ENCODE data around the gene TAPBP.
A peak's percentile ranks its signal among the peaks of the same experiment; 100 is the strongest.
"Not testable (repeated sequence)": the region's sequence is repeated elsewhere in the genome, so short reads cannot be mapped to it uniquely, and the experiment has no call there.

The TAPBP gene

DNA sequence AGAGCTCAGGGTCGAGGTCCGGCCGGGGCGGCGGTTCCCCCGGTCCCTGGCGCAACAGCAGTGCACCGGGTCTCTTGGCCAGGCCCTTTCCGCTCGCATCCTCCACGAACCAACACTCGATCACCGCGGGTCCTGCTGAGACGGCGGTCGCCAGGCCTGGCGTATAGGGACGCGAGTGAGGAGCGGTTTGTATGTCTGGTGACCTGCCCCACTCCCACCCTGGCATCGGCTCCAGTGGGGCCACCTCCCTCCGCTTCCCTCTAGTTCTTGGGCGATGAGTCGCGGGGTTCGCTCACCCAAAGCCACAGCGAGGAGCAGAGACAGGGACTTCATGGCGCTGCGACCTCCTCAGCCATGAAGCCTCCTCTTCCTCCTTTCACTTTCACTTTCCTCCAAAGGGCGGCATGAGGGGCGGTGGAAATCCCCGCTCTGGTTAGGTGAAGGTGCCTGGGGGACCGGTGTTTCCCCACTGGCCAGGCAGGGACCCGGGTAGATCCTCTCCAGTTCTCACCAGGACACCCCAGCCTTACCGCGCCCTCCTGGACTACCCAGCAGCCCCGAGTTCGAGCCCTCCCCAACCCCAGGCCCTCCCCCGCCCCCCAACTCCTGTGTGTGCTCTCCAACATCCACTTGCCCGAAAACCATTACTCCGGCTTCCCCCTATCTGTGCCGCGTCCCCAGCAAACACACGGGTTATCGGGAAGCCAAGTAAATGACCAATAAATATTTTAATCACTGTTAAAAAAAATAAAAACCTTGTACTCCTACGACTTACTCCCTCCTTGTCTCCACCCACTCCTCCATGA lies at the start of gene TAPBP:
TAPBP (minus strand) TSS at position 370 of the 806 bp plus-strand sequence; CDS start at position 333, 37 bp downstream.
- peak; percentile 44 for DNase-seq

DNA sequence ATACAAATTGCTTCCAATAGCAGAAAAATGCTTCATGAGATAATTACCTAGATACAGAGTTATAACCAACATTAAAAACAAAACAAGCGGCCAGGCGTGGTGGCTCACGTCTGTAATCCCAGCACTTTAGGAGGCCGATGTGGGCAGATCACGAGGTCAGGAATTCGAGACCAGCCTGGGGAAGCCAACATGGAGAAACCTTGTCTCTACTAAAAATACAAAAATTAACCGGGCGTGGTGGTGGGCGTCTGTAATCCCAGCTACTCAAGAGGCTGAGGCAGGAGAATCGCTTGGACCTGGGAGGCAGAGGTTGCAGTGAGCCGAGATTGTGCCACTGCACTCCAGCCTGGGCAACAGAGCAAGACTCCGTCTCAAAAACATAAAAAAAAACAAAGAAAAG lies 49.6 kb upstream of the TAPBP start:
- DNase-seq, result not testable (repeated sequence)

DNA sequence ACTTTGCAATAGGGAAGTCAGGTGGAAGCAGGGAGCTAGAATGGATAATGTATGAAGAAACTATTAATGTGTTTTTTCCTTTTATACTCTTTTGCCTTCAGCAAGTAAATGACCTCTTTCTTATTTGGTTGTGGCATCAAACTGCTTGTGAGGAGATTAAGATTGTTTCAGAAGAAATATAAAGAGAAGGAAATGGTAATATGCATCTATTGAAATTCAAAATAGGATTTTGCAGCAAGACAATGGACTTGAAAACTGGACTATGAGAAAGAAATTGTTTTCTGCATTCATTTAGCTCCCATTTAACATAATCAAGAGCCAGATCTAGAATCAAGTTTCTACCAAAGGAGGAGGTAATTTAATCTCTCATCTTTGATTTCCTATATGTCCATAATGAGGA lies 45.5 kb upstream of the TAPBP start:
- DNase-seq, result no peak

DNA sequence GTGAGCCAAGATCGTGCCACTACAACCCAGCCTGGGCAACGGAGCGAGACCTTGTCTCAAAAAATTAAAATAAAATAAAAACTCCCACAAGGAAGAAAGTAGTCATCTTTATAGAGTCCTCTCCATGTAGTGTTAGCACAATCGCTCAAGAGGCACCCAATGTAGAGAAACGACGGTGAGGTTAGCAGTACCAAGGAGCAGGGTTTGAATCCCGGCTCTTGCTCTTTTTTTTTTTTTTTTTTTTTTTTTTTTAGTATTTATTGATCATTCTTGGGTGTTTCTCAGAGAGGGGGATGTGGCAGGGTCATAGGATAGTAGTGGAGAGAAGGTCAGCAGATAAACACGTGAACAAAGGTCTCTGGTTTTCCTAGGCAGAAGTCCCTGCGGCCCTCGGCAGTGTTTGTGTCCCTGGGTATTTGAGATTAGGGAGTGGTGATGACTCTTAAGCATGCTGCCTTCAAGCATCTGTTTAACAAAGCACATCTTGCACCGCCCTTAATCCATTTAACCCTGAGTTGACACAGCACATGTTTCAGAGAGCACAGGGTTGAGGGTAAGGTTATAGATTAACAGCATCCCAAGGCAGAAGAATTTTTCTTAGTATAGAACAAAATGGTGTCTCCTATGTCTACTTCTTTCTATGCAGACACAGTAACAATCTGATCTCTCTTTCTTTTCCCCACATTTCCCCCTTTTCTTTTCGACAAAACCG lies 43.4 kb upstream of the TAPBP start:
- not testable (repeated sequence) for DNase-seq

DNA sequence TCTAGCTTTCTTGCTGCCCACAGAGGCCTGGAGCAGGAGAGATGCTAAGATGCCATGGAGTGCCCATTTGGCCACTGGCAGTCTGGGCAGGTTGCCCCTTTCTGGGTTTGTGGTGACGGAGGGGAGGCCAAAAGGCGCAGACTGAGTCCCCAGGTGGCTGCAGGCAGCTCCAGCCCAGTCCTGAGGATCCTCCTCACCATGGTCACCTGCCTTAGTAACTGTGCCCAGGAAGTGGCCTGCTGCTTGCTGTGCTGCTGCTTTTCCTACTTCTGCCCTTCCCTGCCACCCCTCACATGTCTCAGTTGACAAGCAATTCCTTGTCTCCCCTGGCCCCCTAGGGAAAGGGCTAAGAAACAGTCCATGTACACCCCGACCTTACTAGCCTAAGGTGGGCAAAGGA lies 42.4 kb upstream of the TAPBP start:
- DNase-seq, result no peak

DNA sequence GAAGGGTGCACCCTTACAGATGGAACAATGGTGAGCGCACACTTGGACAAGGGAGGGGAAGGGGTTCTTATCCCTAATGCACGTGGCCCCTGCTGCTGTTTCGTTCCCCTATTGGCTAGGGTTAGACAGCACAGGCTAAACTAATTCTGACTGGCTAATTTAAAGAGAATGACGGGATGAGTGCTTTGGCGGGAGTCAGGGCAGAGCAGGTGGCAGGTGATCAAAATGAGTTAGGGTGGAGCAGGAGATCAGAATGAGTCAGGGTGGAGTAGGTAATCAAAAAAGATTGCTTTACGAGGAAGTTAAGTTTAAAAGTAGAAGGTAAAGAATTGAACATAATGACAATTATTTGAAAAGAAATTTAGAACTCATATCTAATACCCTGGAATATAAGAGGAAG lies 42.0 kb upstream of the TAPBP start:
- DNase-seq, result not testable (repeated sequence)

DNA sequence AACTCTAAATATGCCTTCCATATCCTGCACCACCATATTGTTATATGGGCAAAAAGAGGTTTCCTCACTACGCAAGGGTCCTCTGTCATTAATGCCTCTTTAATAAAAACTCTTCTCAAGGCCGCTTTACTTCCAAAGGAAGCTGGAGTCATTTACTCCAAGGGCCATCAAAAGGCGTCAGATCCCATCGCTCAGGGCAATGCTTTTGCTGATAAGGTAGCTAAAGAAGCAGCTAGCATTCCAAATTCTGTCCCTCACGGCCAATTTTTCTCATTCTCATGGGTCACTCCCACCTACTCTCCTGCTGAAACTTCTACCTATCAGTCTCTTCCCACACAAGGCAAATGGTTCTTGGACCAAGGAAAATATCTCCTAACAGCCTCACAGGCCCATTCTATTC lies 33.9 kb upstream of the TAPBP start:
- DNase-seq, result no peak

DNA sequence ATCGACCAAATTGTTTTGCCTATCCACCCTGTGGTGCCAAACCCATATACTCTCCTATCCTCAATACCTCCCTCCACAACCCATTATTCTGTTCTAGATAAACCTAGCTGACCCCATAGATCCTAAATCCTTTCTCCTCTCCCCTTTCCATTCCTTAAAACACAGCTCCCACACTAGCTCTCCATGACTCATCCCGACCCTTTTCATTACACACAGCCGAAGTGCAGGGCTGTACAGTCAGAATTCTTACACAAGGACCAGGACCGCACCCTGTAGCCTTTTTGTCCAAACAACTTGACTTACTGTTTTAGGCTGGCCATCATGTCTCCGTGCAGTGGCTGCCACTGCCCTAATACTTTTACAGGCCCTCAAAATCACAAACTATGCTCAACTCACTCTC lies 33.1 kb upstream of the TAPBP start:
- not testable (repeated sequence) for DNase-seq

DNA sequence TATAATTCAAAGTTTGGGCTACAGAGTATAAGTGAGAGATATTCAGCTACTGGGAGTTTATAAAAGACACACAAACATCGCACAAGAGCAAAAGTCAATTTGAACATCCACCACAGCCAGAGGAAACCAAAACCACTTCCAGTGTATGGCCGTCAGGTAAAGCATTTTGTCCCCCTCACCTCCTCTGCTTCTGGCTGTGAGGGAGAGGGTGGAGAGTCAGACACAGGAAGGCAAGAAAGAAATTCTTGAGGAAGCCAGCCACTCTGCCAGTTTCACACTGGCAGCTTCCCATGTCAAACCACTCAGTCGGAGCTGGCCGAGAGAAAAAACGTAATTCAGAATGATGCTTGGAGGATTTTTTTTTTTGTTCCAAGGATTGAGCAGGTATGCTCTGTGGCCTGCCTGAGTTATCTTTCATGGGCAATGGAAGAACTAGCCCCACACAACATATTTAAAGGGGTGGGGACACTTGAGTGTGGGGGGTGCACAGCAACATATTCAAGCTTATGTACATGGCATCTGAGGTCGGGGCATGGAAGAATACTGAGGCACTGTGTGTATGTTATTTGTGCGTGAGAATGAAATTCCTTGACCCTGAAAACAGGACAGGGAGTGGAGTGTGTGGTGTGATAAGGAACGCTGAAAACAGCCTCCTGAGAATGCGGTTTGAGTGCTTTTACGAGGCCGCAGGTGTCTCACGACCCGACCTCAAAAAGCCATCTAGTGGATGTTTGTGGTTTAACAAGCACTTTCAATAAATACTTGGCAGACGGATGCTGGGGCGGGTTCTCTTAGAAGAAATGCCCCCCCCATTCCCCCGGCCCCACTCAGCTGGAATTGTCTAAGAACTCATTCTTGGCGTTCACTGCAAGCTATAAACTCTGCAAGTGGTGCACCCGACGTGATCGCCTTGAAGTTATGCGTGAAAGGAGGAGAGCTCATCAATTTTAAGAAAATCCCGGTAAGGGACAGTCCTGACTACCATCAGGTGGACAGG lies 31.1 kb upstream of the TAPBP start:
- DNase-seq, result peak; percentile 36

DNA sequence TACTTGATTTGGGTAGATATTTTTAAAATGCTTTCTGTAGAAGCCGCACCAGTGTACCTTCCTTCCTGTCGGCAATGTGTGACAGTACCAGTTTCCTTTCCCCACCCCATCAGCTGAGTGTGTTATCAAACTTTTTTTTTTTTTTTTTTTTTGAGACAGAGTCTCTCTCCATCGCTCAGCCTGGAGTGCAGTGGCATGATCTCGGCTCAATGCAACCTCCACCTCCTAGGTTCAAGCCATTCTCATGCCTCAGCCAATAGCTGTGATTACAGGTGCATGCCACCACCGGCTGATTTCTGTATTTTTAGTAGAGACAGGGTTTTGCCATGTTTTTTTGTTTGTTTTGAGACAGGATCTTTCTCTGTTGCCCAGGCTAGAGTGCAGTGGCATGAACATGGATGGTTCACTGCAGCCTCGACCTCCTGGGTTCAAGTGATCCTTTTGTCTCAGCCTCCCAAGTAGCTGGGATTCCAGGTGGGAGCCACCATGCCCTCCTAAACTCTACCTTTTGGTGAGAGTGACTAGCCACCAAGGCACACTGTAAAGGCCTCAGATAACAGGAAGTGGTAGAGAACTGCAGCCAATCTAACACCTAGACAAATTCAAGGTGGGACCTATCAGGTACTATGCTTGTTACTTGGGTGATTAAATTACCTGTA lies 30.2 kb upstream of the TAPBP start:
- DNase-seq, result no peak

DNA sequence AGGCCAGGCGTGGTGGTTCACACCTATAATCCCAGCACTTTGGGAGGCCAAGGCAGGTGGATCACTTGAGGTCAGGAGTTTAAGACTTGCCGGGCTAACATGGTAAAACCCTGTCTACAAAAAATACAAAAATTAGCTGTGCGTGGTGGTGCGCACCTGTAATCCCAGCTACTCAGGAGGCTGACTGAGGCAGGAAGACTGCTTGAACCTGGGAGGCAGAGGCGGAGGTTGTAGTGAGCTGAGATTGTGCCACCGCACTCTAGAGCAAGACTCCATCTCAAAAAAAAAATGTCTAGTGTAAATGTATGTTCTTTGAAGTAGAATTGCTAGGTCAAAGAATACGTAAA lies 29.7 kb upstream of the TAPBP start:
- DNase-seq, result not testable (repeated sequence)

DNA sequence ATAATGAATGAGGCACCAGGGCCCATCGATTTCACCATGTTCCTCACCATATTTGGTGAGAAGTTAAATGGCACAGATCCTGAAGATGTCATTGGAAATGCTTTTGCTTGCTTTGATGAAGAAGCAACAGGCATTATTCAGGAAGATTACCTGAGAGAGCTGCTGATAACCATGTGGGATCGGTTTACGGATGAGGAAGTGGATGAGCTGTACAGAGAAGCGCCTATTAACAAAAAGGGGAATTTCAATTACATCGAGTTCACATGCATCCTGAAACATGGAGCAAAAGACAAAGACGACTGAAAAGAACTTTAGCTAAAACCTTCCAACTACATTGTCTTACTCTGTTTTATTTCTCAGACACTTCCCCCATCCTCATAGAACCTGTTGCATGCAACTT lies 25.3 kb upstream of the TAPBP start:
- no peak for DNase-seq

DNA sequence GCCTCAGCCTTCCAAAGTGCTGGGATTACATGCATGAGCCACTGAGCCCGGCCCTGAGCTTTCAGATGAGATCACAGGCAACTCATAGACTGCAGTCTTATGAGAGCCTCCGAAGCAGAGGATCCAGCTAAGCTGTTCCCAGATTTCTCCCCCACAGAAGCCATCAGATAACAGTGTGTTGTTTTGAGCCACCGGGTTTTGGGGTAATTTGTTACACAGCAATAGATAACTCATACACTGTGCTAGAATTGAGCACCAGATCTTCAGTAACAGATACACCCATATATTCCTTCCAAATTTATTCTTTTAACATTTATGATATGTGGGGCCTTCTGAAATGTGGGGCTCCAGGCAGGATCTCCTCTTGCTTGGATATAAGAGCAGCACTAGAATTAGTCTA lies 22.6 kb upstream of the TAPBP start:
- DNase-seq, result no peak

DNA sequence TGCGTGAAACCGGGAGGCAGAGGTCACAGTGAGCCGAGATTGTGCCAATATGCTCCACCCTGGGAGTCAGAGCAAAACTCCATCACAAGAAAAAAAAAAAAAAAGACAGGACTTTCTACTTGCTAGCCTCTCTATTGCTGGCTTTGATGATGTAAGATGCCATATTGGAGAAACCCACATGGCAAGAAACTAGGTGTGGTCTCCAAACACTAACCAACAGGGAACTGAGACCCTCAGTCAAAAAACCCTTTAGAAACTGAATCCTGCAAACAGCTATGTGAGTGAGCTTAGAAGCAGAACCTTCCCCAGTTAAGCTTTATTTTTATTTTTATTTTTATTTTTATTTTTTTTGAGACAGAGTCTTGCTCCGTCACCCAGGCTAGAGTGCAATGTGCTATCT lies 22.0 kb upstream of the TAPBP start:
- no peak for DNase-seq

DNA sequence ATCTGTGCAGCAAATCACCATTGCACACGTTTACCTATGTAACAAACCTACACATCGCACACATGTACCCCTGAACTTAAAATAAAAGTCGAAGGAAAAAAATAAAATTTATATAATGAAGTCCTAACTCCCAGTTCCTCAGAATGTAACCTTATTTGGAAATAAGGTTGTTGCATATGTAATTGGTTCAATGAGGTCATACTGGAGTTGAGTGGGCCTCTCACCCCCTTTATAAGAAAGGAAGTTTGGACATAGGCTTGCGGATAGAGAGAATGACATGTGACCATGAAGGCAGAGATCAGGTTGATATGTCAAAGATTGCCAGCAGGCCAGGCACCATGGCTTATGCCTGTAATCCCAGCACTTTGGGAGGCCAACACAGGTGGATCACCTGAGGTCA lies 19.8 kb upstream of the TAPBP start:
- no peak for DNase-seq

DNA sequence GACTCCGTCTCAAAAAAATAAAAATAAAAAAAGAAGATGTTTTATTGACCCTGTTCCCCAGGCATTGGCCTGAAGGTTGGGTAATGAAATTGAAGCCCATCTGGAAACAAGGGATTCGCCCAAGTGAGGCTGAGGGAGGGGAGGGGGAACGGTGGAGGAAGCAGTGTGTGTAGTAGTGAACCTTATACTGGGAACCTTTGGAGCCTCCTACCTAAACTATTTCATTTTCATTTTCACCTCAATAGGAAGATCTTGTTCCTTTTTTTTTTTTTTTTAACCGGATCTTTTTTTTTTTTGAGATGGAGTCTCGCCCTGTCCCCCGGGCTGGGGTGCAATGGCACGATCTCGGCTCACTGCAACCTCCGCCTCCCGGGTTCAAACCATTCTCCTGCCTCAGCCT lies 16.9 kb upstream of the TAPBP start:
- no peak for DNase-seq

DNA sequence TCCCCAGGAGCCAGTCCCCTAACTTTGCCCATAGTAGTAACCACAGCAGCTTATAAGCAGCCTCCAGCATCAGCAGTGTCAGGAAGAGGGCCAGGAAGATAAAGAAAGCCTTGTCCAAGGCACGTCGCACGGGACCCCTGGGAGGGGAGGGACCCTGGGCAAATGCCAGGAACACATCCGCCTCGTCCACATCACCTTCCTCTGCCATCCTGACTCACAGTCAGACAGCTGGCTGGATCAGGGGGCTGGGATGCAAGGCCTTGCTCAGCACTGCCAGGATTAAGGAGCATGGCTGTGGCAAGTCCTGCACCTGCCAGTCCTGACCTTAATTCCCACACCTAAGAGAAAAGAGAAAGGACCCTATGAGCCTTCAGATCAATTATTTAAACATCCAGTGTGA lies 15.2 kb upstream of the TAPBP start:
- no peak for DNase-seq

DNA sequence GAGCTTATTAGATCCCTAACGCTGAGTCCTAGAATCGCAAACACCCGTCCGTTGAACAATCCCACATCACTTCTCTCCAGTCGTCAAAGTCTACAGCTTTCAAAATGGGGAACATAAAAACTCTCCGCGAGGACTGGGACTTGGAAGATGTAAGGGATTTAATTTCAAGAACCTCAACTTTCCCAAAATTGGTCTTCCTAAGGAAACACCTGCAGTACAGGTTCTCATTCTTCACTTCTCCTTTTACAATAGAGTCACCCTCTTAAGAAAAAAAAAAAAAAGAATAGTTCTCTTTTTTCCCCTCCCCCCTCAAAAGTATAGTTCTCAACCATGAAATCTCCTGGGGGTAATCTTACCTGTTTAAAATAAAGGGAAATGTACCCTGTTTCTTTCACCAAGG lies 10.2 kb upstream of the TAPBP start:
- DNase-seq, result peak; percentile 9

DNA sequence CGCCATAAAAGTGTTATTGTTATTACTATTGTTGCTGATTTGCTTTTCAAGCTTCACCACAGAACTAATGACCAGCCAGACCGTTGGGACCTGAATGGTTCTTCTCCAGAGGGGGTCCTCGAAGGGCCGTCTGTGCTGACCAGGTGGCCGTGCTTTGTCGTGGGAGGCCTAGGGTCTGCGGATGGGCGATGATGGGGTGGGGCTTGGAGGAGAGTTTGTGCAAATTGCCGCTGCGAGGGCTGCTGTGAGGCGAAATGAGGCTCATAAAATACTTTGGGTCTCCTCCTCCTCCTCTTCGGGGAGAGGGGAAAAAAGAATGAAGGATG lies 9.7 kb upstream of the TAPBP start:
- no peak for DNase-seq

DNA sequence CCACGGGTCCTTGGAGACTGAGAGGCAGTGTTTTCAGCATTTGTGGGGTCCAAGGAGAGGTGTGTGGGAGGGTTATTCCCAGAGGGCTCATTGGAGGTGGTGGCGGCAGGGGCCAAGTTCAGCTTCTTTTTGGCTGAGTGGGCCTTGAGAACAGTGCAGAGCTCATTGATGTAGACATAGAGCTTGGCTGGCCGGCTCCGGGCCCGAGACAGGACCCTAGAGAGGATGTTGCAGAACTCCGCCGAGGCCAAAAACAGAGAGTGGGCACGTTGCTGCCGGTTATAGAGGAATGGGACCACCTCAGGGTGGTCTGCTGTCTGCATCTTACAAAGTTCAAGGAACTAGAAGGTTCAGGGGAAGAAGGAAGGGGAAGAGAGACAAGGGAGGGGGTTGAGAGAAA lies 7.3 kb upstream of the TAPBP start:
- no peak for DNase-seq

DNA sequence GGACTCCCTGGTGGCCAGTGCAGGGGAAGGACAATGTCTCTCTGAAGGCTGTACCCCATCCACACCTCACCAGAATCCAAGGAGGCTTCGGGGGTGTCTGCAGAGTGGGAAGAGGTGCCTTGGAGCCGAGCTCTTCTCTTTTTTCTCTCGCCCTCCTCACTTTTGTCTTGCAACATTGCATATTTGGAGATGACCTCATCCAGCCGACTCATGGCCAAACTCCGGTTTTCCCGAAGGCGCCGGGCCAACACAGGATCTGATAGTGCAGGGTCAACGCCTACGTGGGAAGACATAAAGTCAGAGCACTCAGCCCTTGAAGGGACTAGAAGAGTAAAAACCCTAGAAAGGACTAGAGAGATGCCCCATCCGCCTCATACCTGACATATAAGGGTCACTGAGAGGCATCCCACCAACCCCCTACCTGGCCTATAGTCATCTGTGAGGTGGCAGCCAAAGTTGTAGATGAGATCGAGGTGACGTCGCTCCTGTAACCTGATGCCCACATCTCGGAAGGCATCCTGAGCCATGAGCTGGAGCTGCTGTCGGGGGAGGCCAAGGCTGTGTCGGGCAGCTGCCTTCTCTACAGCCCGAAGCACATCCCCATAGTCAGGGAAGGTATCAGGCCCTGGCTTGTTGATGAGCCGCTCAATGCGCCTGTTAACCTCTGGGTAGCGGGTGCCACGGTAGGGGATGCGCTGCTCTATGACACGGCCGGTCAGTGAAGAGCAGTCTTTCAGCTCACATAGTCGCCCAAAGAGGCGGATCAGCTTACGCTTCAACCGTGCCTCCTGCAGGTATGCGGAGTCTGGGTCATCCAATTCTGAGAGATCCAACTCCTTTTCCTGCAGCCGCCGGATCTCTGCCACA lies 6.7 kb upstream of the TAPBP start:
- no peak for DNase-seq

DNA sequence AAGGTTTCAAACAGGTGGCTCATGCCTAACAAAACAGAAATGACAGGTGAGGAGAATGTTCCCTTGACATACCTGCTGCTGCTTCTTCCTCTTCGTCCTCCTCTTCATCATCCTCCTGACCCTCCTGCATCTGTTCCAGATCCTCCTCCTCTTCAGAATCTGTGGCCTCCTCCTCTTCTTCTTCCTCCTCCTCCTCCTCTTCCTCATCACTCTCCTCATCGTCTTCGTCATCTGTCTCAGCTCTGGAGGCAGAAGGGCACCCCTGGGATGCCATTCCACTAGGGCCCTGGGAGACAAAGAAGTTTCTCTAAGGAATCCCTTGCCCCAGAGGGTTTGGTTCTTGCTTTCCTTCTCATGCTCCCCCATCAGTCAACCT lies 6.0 kb upstream of the TAPBP start:
- DNase-seq, result no peak
